NCI-H2196 treated with DMSO at 0.1 percent for 48 hours (cell line): ENCODE results near the gene MYRIP.
"Not testable (repeated sequence)": the region's sequence is repeated elsewhere in the genome, so short reads cannot be mapped to it uniquely, and the experiment has no call there.

Experiments
- DNase-seq: peaks from one replicate; lab custom pipeline; 2025; ENCODE audit not compliant: unreplicated experiment; lab: John Stamatoyannopoulos, UW

The MYRIP gene

GRCh38 chr3:40022297-40022827 lies 213.0 kb downstream of the MYRIP start:
- no peak for DNase-seq

- DNase-seq, result no peak
These were observed 215.1 kb downstream of the MYRIP start for GRCh38 chr3:40024526-40024925.

- DNase-seq, result not testable (repeated sequence)
These were observed 216.5 kb downstream of the MYRIP start for GRCh38 chr3:40025892-40026291.

DNA sequence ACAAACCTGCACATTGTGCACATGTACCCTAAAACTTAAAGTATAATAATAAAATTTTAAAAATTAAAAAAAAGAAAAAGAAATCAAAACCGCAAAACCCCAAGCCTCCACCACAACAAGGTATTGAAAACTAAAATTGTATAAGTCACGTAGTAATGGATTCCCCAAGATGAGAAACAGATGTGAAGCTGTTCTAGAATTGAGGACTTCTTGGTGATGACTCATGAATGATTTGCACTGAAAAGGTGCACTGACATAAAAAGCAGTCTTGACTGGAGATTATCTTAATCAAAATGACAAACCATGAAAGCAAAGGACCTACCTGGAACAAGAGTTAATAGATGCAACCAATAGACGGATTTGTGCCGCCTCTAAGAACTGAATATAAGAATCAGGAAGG lies 225.8 kb downstream of the MYRIP start:
- no peak for DNase-seq

GRCh38 chr3:40037582-40037981 lies 228.2 kb downstream of the MYRIP start:
- no peak for DNase-seq

GRCh38 chr3:40042752-40043443 lies 233.5 kb downstream of the MYRIP start:
- DNase-seq, result no peak

DNA sequence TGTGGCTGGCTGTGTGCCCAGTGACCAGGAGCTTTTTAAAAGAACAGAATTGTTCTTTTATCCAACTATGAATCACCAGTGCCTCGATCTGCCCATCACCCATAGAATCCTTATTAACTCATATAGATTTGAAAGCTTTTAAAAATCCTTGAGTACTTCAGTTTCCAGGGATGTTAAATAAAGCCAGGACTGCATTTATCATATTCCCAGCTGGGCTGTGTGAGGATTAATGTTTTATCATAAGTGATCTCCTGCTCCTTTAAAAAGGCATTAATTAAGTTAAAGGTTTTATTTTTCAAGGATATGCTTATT lies 234.0 kb downstream of the MYRIP start:
- DNase-seq, result no peak

DNA sequence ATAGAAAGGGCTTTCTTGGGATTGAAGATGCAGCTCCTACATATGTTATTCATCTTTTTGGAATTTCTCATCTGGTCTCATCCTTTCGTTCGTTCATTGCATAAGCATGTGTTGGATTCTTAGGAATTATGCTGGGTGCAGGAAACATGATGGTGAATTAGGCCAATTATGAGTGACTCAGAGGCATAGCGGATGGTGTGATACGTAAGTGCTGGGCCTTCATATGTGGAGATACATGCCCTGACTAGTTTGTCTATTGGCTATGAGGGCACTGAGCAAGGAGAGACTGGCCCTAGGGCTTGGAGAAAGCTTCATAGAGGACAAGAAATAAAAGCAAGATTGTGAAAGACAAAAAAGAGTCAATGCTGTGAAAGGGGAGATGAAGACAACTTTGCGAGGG lies 235.1 kb downstream of the MYRIP start:
- DNase-seq, result no peak

DNA sequence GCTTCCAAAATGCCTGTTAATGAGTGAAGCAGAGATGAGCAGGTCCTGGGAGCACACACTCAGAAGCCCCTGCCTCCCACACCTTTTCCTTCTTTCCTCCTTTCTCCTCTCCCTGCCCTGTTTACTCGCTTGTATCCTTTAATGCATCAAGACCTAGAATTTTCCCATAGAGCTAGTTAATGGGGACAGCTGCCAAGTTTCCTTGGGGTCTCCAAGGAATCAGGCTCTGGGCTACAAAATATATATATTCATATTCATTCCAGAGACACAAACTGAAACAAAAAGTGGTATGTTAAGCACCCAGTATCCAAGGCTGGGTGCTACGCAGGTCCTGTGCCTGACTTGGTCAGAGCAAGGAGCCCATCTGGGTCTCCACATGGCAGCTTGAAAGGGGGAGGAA lies 235.6 kb downstream of the MYRIP start:
- DNase-seq, result no peak

DNA sequence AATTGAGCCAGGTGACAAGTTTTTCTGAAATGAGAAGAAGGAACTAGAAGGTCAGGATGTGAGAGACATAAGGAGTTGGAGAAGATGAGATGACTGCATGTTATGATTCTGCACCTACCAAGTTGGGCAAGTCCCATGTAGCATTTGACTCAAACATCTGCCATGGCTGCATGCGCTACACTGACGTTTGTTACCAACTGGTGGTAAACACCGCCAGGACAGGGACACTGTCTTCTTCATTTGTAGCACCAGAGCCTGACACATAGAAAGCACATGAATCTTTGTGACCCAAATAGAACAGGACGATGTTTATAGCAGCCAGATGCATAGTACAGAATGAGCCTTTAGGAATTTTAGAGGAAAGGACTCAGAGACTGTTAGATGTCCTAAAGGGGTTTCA lies 236.7 kb downstream of the MYRIP start:
- no peak for DNase-seq

- DNase-seq, result no peak
These were observed 238.0 kb downstream of the MYRIP start for GRCh38 chr3:40047406-40047805.

DNA sequence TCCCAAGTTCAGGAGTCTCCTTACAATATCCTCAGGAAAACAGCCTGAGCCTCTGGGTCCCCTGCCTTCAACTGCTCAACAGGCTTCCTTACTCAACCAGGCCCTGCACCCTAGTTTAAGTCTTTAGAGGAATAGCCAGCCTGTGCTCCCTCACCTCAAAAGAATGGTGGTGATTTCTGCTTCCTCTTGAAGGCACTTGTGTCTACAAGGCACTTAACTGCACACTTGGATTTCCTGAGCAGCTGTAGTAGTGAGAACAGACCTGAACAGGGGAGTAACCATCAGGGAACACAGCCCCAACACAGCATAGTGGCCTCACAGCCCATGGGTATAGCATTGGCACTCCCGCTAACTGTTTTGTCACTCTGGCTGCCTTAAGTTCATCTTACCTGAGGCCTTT lies 244.3 kb downstream of the MYRIP start:
- no peak for DNase-seq

- no peak for DNase-seq
These were observed 245.3 kb downstream of the MYRIP start for GRCh38 chr3:40054568-40055222.

DNA sequence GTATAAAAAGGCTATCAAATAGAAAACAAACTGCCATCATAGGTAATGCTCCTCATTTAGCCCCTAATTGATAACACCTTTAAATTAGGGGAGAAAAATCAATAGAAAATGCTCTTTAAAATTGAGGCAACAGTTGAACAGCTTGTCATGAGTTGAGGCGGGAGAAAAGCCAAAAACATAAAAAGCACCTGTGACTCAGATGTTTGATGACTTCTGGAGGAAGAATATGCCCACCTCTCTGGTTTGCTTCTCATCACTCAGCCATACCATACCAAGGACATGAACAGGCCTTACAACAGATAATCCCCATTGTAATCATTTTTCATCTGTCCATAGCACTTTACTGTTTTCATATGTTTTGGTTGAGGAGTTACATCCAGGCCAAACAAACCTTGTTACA lies 246.0 kb downstream of the MYRIP start:
- no peak for DNase-seq

GRCh38 chr3:40055956-40056355 lies 246.5 kb downstream of the MYRIP start:
- no peak for DNase-seq

GRCh38 chr3:40057077-40057476 lies 247.7 kb downstream of the MYRIP start:
- no peak for DNase-seq

GRCh38 chr3:40057786-40058185 lies 248.4 kb downstream of the MYRIP start:
- DNase-seq, result no peak

- no peak for DNase-seq
These were observed 259.2 kb downstream of the MYRIP start for GRCh38 chr3:40068636-40069035.

DNA sequence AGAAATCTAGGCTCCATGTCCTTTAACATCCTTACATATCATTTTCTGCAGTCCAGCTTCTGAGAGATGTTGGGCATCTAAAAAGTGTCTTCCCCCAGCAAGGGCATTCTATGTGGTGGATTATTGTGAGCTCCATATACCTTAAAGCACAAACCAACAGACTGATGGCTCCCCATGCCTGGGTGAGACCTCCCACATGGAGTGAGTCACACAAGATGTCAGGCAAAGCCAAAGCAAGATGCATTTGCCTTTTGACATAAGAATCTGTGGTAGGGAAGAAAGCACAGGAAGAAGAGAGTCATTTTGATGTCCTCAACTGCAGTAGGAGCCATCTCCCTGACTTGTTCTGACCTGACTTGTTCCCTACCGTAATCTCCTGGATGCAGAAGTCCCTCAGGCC lies 261.4 kb downstream of the MYRIP start:
- DNase-seq, result no peak

DNA sequence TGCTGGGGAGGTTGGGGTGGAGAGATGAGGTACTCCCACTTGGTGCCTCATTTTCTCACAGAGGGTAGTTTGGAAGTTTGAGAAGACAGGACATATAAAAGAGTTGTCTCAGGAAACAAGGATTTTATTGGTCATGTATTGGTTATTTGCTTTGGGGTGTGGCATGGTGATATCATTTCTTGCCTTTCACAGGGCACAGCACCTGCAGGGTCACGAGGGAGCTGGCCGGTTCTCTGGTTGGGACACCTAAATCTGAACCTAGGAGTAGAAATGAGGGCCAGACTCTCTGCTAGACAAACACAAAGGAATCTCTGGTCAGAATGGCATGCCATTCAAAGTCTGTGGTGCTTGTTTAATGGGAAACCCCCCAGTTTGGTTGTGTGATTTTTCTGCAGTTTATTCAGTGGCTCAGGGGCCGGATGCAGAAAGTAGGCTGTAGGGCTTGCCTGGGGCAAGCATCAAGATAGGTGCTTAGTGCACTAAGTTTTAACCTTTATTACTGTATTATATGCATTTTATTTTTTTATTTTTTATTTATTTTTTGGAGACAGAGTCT lies 262.4 kb downstream of the MYRIP start:
- DNase-seq, result no peak

GRCh38 chr3:40073310-40074007 lies 264.1 kb downstream of the MYRIP start:
- DNase-seq, result no peak

DNA sequence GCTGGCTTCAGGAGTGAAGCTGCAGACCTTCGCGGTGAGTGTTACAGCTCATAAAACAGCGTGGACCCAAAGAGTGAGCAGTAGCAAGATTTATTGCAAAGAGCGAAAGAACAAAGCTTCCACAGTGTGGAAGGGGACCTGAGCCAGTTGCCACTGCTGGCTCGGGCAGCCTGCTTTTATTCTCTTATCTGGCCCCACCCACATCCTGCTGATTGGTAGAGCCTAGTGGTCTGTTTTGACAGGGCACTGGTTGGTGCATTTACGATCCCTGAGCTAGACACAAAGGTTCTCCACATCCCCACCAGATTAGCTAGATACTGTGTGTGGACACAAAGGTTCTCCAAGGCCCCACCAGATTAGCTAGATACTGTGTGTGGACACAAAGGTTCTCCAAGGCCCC lies 267.7 kb downstream of the MYRIP start:
- not testable (repeated sequence) for DNase-seq
